LNCaP clone FGC (cell line): ENCODE results near the gene THBD.

Experiments used
- DNase-seq: peaks from one replicate; pipeline ENCODE4 v3.0.0-alpha.2; 2011; ENCODE audit warnings: low read depth
- H3K4me3 ChIP-seq: 2 replicates; pipeline ENCODE4 v1.5.1; 2011; ENCODE audit warnings: mild to moderate bottlenecking, low read depth, low read length, control low read depth
- CTCF ChIP-seq: IDR thresholded peaks from 2 replicates; pipeline ENCODE4 v1.5.1; 2012; ENCODE audit warnings: mild to moderate bottlenecking; ENCODE audit not compliant: control insufficient read depth, insufficient read depth; ENCODE audit errors: extremely low read depth

The THBD gene

DNA sequence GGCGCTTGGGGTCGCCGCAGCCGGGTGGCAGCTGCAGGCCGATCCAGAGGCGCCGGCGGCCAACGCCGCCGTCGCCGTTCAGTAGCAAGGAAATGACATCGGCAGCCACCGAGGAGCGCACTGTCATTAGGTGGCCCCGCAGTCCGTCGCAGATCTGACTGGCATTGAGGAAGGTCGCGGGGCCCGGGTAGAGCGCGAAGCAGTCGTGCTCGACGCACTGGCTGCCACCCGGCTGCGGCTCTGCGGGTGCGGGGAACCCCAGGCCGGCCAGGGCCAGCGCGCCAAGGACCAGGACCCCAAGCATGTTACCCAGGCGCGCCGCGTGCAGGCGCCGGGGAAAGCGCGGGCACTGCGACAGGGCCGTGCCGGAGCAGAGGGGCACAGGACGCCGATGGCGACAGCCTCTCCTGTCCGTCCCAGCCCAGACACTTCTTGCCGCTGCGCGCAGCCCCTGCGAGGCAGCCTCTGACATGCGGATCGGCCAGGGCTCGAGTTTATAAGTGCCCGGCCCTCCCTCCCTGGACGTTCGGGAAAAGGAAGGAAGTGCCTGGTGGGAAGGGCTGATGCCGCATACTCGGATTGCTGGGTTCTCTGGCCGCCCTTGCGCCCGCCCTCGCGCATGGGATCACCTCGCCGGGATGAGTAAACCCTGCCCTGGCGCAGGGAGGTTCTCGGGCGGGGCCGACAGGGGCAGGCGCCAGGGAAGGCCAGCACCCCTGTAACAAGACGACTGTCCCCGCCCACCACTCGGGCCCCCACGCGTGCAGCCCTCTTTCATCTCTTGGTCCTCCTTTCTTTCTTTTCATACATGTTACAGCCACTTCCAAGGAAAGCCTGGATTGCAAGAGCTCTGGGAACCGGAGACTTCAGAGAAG is at the start of gene THBD:
Gene THBD (minus strand): TSS at position 472 of the 875 bp plus-strand sequence. CDS start 168 bp downstream, at position 304.
- no peak within 1 kb of the TSS; the same call in 1 of the 2 replicates for H3K4me3 ChIP-seq
- no peak for TF ChIP-seq CTCF

DNA sequence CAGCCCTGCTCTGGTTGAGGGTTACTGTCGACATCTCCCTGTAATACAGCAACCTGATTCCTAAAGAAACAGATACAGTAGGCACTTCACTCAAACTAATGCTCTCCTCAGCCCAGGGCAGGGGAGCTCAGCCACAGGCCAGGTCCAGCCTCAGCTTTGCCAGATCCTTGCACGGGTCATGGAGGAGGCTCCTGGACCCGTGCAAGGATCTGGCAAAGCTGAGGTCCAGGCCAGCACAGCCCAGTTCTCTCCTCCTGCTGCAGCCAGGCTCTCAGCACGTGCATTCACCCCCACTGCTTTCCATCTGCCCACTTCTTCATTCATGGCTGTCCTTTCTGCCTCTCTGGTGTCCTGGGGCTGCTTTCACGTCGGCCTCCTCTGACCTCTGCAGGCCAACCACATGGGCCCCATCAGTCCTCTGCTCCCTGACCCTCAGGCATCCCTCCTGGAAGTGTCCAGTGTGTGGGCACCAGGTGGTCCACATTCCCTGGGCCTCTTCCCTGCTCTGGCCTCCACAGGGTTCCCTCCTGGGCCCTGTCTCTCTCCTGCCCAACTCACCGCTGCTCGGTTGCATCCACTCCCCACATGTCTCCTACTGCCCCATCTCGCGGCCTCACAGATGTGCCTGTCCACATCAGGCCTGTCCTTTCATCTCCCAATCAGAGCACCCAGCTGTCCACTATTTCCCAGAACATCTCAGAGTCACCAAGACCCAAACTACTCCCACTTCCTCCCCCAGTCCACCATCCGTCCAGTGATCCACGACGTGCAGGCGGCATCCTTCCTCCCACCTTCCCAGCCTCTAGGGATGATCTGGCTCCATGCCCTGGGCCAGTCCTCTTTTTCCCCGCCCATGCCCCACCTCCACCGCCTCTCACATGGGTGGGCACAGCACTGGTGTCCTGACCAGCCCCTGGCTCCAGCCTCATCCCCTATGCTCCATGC is 48.4 kb upstream of the THBD start:
- no peak for DNase-seq
- H3K4me3 ChIP-seq: no peak overlapping the region
- no peak for TF ChIP-seq CTCF

More for the DNA sequence above, at the start of gene THBD:
- DNase-seq: no peak

DNA sequence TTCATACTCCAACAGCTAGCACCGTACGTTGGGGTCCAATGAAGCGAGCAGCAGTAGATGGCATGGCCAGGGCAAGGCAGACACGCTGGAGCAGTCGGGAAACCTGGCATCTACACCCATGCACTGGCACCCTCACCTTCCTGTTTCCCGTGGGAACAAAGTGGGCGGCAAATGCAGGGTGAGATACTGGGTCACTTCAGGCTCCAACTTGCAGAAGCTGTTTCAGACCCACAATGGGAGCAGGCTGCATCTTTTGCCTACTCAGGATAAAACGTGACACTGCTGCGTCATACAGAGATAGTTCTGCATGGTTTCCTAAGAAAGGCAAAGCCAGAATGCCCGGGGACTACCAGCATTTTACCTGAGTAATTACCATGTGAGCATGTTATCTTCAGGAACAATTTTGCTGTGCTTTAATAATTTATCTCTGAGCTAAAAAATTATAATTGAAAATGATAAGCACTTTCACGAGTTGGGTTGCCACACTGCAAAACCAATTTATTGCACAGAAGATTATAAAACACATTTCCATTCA is 47.6 kb upstream of the THBD start:
- DNase-seq: no peak
- no peak overlapping the region for H3K4me3 ChIP-seq
- no peak for TF ChIP-seq CTCF

DNA sequence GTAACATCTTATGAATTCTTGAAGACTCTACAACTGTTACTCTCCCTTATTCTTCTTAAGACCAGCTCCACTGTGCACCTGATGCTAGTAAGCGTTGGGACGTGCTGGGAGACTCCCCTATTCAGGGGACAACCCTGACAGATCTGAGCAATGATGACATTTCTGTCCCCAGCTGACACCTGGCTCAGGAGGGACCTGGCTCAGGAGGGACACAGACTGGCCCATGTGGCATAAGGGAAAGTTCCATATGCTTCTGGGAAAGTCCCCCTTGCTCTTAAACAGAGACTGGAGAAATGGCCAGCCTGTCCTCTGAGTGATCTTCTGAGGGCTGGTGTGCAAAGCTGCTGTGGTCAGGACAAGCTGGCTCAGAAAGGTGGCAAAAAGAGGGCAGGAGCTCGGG is 46.6 kb upstream of the THBD start:
- no peak for DNase-seq

DNA sequence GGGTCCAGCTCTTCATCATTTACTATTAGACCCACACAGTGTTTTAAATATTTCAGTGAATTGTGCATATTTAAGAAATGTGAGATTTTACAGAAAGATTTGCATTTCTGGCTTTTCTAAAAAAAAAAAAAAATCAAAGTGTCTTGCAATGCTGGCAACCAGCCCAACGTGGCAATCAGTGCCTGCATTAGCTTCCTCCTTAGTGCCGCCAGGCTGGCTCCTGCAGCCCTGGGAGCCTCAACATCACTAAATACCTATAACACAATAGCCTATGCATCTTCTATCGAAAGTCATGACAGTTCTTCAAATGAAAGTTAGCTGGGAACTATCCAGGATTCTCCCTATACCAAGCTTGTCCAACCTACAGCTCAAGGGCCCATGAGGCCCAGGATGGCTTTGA is 46.0 kb upstream of the THBD start:
- DNase-seq: no peak
- TF ChIP-seq CTCF: no peak
- no peak overlapping the region for H3K4me3 ChIP-seq

More for the DNA sequence above, 46.6 kb upstream of the THBD start:
- H3K4me3 ChIP-seq: no peak overlapping the region
- TF ChIP-seq CTCF: no peak

- no peak for TF ChIP-seq CTCF
- H3K4me3 ChIP-seq: no peak overlapping the region
- DNase-seq: no peak
These were observed 45.5 kb upstream of the THBD start for GRCh38 chr20:23094927-23095326.
